RWPE2 (cell line): ENCODE data around the gene ATP8B3.

Experiments used
- ATAC-seq: fragments of 200-7000 bp; cut with Tn5 transposase; 3 replicates; pipeline ENCODE4 v1.9.1; 2021; ENCODE audit warnings: low read depth
- DNase-seq: peaks from one replicate; pipeline ENCODE4 v3.0.0-alpha.2; 2020; ENCODE audit warnings: low spot score
- H3K27ac ChIP-seq: fragments of 450-650 bp; 2 replicates; pipeline ENCODE4 v1.5.1; 2017; ENCODE audit warnings: mild to moderate bottlenecking; ENCODE audit not compliant: poor library complexity, severe bottlenecking
- H3K27me3 ChIP-seq: fragments of 250-450 bp; sonication (Bioruptor Pico); 2 replicates; pipeline ENCODE4 v1.5.1; 2021; ENCODE audit warnings: mild to moderate bottlenecking, moderate library complexity; ENCODE audit not compliant: insufficient read depth, poor library complexity, severe bottlenecking
- H3K36me3 ChIP-seq: fragments of 250-450 bp; sonication (Bioruptor Pico); 2 replicates; pipeline ENCODE4 v1.5.1; 2020; ENCODE audit warnings: low read depth, mild to moderate bottlenecking, moderate library complexity
- H3K4me1 ChIP-seq: fragments of 250-450 bp; sonication (Bioruptor Pico); 2 replicates; pipeline ENCODE4 v1.5.1; 2021; ENCODE audit warnings: mild to moderate bottlenecking, moderate library complexity; ENCODE audit not compliant: insufficient read depth, poor library complexity, severe bottlenecking
- H3K4me3 ChIP-seq: fragments of 250-450 bp; sonication (Bioruptor Pico); 2 replicates; pipeline ENCODE4 v1.5.1; 2021; ENCODE audit warnings: mild to moderate bottlenecking, moderate library complexity; ENCODE audit not compliant: severe bottlenecking
- H3K9me3 ChIP-seq: fragments of 250-450 bp; sonication (Bioruptor Pico); 2 replicates; pipeline ENCODE4 v1.5.1; 2021; ENCODE audit warnings: mild to moderate bottlenecking, moderate library complexity; ENCODE audit not compliant: severe bottlenecking
- CTCF ChIP-seq: fragments of 450-650 bp; IDR thresholded peaks from one replicate; pipeline ENCODE4 v1.5.1; 2017; ENCODE audit warnings: mild to moderate bottlenecking, moderate library complexity; ENCODE audit not compliant: poor library complexity, severe bottlenecking

Gene ATP8B3

DNA sequence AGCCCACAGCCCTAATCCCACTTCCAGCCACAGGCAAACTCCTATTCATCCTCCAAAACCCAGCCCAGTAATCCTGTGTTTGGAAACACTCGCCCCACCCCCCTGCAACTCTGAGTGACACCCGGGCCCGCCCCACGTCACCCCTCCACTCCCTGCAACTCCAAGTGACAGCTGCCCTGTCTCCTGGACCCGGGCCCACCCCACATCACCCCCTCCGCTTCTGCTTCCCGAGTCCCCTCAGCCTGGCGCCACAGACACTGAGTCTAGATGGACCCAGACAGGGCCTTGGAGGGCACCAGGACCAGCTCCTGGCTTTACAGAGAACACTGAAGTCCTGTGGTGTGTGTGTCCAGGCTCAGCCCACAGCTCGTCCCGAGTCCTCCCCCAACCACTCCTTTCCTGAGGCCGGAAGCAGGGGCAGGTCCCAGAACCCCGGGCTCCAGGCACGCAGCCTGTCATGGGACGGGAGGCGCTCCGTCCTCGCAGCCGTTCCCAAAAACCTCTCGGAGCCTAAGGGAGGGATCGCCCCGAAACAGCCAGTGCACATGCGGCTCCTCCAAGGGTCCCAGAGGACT, 28.6 kb upstream of the ATP8B3 start:
- H3K9me3 ChIP-seq = no peaks in the 10 kb centered on the region
- no peak overlapping the region for H3K4me3 ChIP-seq
- ATAC-seq (no peak), DNase-seq (no peak)
- H3K4me1 ChIP-seq = no peaks in the 10 kb centered on the region
- peaks cover 14% of the 10 kb centered on the region for H3K36me3 ChIP-seq
- TF ChIP-seq CTCF = no peak
- H3K27ac ChIP-seq = no peak overlapping the region
- H3K27me3 ChIP-seq = no peaks in the 10 kb centered on the region

- H3K36me3 ChIP-seq = peaks cover 6% of the 10 kb centered on the region; the same call in 1 of the 2 replicates
- no peaks in the 10 kb centered on the region for H3K27me3 ChIP-seq
- no peaks in the 10 kb centered on the region for H3K9me3 ChIP-seq
- DNase-seq (no peak), ATAC-seq (no peak)
- H3K4me1 ChIP-seq = no peaks in the 10 kb centered on the region
- TF ChIP-seq CTCF = no peak
- no peak overlapping the region for H3K4me3 ChIP-seq
- no peak overlapping the region for H3K27ac ChIP-seq
These were observed 27.8 kb upstream of the ATP8B3 start for GRCh38 chr19:1839658-1840540.

DNA sequence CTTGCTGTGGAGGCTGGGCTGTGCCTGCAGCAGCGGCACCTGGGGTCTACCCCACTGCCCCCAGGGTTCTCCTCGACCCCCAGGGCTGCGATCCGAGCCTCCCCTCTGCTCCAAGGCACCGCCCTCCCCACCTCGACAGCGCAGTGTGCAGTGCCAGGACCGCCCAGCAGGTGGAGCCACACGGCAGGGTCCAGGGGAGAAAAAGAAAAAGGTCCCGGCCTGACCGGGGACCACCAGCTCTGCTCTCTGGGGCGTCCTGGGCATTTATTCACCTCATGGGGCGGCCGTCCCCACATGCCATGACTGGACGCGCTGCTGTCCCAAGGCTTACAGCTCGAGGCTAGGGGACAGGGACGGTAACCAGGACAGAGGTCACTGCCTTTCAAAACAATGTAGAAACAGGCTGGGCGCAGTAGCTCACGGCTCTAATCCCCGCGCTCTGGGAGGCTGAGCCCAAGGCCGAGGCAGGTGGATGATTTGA, 25.6 kb upstream of the ATP8B3 start:
- TF ChIP-seq CTCF = peak; percentile 79
- Histone ChIP-seq H3K4me3 (no peak overlapping the region), H3K27me3 (no peaks in the 10 kb centered on the region), H3K27ac (no peak overlapping the region), H3K9me3 (no peaks in the 10 kb centered on the region), H3K36me3 (peaks cover 5% of the 10 kb centered on the region; the same call in 1 of the 2 replicates), H3K4me1 (no peaks in the 10 kb centered on the region)
- no peak; the same call in none of the 3 replicates for ATAC-seq
- no peak for DNase-seq

- Histone ChIP-seq H3K9me3 (no peaks in the 10 kb centered on the region), H3K4me3 (no peak overlapping the region), H3K27ac (no peak overlapping the region), H3K36me3 (peaks cover 5% of the 10 kb centered on the region; the same call in 1 of the 2 replicates), H3K27me3 (no peaks in the 10 kb centered on the region), H3K4me1 (no peaks in the 10 kb centered on the region)
- ATAC-seq = no peak
- DNase-seq = no peak
- no peak for TF ChIP-seq CTCF
These were observed 25.1 kb upstream of the ATP8B3 start for GRCh38 chr19:1837222-1837565.
